ENCODE results near the gene CDC42BPA.

The CDC42BPA gene

DNA sequence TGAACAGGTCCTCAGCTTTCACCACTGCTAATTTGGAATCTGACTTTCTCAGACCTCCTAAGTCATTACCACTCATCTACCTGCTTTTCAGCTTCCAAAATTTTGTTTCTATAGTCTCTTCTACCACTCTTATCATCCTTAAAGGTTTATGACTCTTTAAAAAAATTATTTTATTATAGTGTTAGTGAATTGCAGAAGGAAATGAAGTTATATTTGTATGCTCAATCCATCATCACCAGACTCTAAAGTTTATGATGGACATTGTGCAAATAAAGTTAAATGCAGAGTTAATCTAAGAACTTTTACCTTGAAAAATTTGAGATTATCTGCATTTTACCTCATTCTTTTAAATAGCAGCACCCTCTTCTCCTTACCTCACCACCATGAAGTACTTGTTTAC is 14.6 kb downstream of the CDC42BPA start:
- no peak overlapping the region for H3K27ac ChIP-seq
- TF ChIP-seq, protein P1, sequence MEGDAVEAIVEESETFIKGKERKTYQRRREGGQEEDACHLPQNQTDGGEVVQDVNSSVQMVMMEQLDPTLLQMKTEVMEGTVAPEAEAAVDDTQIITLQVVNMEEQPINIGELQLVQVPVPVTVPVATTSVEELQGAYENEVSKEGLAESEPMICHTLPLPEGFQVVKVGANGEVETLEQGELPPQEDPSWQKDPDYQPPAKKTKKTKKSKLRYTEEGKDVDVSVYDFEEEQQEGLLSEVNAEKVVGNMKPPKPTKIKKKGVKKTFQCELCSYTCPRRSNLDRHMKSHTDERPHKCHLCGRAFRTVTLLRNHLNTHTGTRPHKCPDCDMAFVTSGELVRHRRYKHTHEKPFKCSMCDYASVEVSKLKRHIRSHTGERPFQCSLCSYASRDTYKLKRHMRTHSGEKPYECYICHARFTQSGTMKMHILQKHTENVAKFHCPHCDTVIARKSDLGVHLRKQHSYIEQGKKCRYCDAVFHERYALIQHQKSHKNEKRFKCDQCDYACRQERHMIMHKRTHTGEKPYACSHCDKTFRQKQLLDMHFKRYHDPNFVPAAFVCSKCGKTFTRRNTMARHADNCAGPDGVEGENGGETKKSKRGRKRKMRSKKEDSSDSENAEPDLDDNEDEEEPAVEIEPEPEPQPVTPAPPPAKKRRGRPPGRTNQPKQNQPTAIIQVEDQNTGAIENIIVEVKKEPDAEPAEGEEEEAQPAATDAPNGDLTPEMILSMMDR (conservative IDR thresholded peaks at IDR 0.05): no peak

DNA sequence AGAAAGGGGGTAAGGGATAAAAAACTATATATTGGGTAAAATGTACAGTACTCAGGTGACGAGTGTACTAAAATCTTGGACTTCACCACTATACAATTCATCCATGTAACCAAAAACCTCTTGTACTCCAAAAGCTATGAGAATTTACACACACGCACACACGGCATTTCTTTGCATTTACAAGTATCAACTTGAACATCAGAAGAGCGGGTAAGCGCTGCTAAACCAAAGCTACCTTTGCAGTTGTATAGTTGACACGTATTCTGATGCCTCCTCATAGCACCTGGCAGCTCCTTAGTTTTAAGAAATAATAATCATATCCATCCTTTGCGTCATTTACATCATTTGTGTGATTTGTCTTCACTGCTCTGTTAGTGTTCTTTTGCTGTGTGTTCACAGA is 17.6 kb downstream of the CDC42BPA start:
- no peak overlapping the region for H3K27ac ChIP-seq
- TF ChIP-seq, protein P1 (conservative IDR thresholded peaks at IDR 0.05): no peak

DNA sequence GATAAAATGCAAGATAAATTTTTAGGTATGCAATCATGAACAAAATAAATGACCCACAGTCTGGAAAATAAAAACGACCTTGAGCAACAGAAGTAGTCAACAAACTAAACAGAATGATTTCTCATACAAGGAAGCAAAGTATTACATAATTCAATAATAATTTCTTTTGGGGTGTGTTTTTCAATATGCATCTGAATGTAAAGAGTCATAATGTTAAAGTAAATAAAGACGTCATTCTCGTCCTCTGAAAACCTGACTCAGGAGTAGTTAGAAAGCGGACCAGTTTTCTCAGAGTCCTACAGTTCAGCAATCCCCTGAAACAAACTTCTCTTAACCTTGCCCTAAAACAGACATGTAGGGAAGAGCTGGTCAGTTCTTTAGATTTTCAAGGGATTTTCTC is 18.6 kb downstream of the CDC42BPA start:
- TF ChIP-seq, protein P1 (conservative IDR thresholded peaks at IDR 0.05): no peak
- H3K27ac ChIP-seq: no peak overlapping the region

DNA sequence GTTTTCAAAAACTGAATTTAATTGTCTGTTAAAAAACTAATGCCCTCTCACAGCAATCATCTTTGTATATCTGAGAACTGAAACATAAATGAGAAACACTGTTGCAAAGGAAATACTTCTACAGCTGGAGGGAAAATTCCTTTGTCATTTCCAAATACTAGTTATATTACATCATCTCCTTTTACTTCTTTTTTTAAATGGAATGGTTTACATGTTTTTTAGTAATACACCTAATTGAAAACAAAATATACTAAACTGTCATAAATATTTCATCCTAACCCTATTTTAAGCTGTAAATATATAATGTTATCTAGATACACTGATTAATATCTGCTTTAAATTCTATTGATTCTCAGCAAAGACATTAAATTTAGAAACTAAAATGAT is 19.1 kb downstream of the CDC42BPA start:
- TF ChIP-seq, protein P1 (conservative IDR thresholded peaks at IDR 0.05): no peak
- H3K27ac ChIP-seq: no peak overlapping the region

DNA sequence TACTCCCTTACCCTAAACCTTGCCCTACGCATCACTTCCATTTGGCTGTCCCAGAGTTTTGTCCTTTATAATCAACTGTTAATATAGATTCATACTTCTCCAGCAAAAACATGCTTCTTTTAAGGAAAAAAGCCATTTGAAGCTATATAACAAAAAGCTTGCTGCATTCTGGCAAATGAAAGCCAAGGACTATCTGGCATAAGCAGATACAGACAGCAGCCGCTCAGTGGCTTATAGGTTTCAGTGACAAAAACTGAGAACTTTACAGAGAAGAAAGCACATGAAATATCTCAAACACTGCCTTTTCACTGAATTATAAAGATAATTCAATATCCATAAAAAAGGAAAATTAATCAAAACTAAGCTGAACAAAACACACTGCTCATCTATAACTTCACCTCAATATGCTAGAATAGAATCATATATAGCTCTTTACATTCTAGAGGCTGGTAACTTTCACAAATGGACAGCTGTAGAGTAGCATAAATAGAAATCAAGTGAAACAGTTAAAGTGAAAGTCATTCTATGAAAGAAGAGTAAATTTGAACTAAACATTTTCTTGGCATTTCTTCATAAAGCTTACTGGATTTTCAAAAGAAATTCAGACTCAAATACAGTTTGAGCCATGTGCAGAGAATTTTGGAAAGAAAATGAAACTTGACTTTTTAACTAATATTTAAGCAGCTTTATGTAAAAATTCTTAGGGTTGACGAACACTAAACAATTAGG is 19.6 kb downstream of the CDC42BPA start:
- TF ChIP-seq, protein P1 (conservative IDR thresholded peaks at IDR 0.05): no peak
- H3K27ac ChIP-seq: no peak overlapping the region

DNA sequence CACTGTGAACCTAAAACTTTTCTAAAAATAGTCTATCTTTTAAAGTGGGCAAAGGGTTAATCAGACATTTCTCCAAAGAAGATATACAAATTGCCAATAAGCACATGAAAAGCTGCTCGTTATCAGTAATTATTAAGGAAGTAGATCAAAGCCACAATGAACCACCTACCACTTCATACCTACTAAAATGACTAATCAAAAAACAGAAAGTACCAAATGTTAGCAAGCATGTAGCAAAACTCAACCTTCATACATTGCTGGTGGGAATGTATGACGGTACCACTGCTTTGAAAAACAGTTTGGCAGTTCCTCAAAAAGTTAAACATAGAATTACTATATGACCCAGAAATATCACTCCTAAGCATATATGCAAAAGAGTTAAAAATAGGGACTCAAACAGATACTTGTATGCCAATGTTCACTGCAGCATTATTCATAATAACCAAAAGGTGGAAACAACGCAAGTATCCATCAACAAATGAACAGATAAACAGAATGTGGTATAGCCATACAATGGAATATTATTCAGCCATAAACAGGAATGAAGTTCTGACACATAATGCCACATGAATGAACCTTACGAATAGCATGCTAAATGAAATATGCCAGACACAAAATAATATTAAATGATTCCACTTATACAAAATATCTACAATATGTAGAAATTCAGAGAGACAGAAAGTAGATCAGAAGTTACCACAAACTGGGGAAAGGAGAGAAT is 21.1 kb downstream of the CDC42BPA start:
- TF ChIP-seq, protein P1 (conservative IDR thresholded peaks at IDR 0.05): no peak
- no peak overlapping the region for H3K27ac ChIP-seq

DNA sequence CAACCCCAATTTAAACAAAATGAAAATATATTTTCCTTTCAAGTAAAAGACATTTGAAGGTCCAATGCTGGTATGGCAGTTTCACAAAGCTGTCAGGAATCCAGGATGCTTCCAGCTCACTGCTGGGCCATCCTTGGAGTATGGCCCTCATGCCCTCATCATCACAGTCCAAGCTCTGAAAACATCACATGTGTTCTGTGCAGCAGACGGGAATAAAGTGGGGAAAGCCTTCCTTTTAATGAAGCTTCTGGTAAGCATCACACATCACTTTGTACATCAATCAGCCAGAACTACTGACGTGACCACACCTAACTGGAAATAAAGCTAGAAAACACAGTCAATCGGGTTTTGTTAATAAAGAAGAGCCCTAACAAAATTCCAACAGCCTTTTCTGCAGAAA is 22.7 kb downstream of the CDC42BPA start:
- no peak overlapping the region for H3K27ac ChIP-seq
- TF ChIP-seq, protein P1 (conservative IDR thresholded peaks at IDR 0.05): no peak

Data from VCaP (cell line).